HG03280 (cell line): ENCODE measurements around the gene GRID2IP.
"Not testable (repeated sequence)": the region's sequence is repeated elsewhere in the genome, so short reads cannot be mapped to it uniquely, and the experiment has no call there.

ENCODE experiments used
- ATAC-seq: cut with Tn5 transposase; IDR thresholded peaks from one replicate; pipeline ENCODE4 v1.9.1; 2021; ENCODE audit warnings: mild to moderate bottlenecking, moderate library complexity; ENCODE audit not compliant: unreplicated experiment

Gene GRID2IP

GRCh38 chr7:6495597-6496262 lies 55.5 kb downstream of the GRID2IP start:
- ATAC-seq: no peak

GRCh38 chr7:6494365-6494764 lies 56.9 kb downstream of the GRID2IP start:
- no peak for ATAC-seq

- ATAC-seq: no peak
These were observed 60.1 kb downstream of the GRID2IP start for GRCh38 chr7:6491194-6491593.

- ATAC-seq: no peak
These were observed 61.6 kb downstream of the GRID2IP start for GRCh38 chr7:6489612-6490011.

GRCh38 chr7:6487184-6487545 lies 64.1 kb downstream of the GRID2IP start:
- ATAC-seq: no peak

- no peak for ATAC-seq
These were observed 64.7 kb downstream of the GRID2IP start for GRCh38 chr7:6486438-6487183.

GRCh38 chr7:6482743-6483119 lies 68.5 kb downstream of the GRID2IP start:
- ATAC-seq: peak; percentile 5

- ATAC-seq: no peak
These were observed 69.0 kb downstream of the GRID2IP start for GRCh38 chr7:6482307-6482706.

GRCh38 chr7:6481445-6481844 lies 69.8 kb downstream of the GRID2IP start:
- no peak for ATAC-seq

GRCh38 chr7:6480323-6480660 lies 71.0 kb downstream of the GRID2IP start:
- ATAC-seq: no peak

- no peak for ATAC-seq
These were observed 72.2 kb downstream of the GRID2IP start for GRCh38 chr7:6479067-6479466.

- no peak for ATAC-seq
These were observed 73.1 kb downstream of the GRID2IP start for GRCh38 chr7:6478186-6478585.

GRCh38 chr7:6477318-6477660 lies 74.0 kb downstream of the GRID2IP start:
- no peak for ATAC-seq

- ATAC-seq: no peak
These were observed 74.5 kb downstream of the GRID2IP start for GRCh38 chr7:6476596-6477317.

GRCh38 chr7:6475433-6476186 lies 75.7 kb downstream of the GRID2IP start:
- peak; percentile 36 for ATAC-seq

- no peak for ATAC-seq
These were observed 85.4 kb downstream of the GRID2IP start for GRCh38 chr7:6465862-6466261.

GRCh38 chr7:6463609-6464008 lies 87.7 kb downstream of the GRID2IP start:
- ATAC-seq: not testable (repeated sequence)

- no peak for ATAC-seq
These were observed 89.2 kb downstream of the GRID2IP start for GRCh38 chr7:6461946-6462550.

- no peak for ATAC-seq
These were observed 90.2 kb downstream of the GRID2IP start for GRCh38 chr7:6460990-6461584.

- ATAC-seq: no peak
These were observed 91.0 kb downstream of the GRID2IP start for GRCh38 chr7:6460303-6460702.

GRCh38 chr7:6458676-6459075 lies 92.6 kb downstream of the GRID2IP start:
- ATAC-seq: not testable (repeated sequence)
